Activated CD4-positive, CD25-positive, alpha-beta regulatory T cell treated with anti-CD3 and anti-CD28 coated beads, Interleukin-2, amount 50 U/mL, for 16 hours (primary cell): ENCODE results near the gene ZBTB7B.

Experiments
- DNase-seq: peaks from one replicate; pipeline ENCODE4 v3.0.0-alpha.2; 2020; ENCODE audit warnings: low read depth, low spot score

ZBTB7B gene

GRCh38 chr1:155003766-155004351 is 1.3 kb downstream of the ZBTB7B start:
- DNase-seq, result no peak

GRCh38 chr1:155004352-155005075 is 1.9 kb downstream of the ZBTB7B start:
- no peak for DNase-seq

GRCh38 chr1:155005076-155006011 is 2.7 kb downstream of the ZBTB7B start:
- no peak for DNase-seq

GRCh38 chr1:155006601-155007101 is 4.0 kb downstream of the ZBTB7B start:
- DNase-seq, result no peak

GRCh38 chr1:155007251-155007828 is 4.7 kb downstream of the ZBTB7B start:
- no peak for DNase-seq

GRCh38 chr1:155008015-155008941 is 5.7 kb downstream of the ZBTB7B start:
- no peak for DNase-seq

GRCh38 chr1:155009221-155009711 is 6.7 kb downstream of the ZBTB7B start:
- DNase-seq, result no peak

GRCh38 chr1:155009742-155010141 is 7.1 kb downstream of the ZBTB7B start:
- no peak for DNase-seq

- DNase-seq, result no peak
Observed at GRCh38 chr1:155010211-155010918, 7.8 kb downstream of the ZBTB7B start.

GRCh38 chr1:155011004-155011416 is 8.4 kb downstream of the ZBTB7B start:
- no peak for DNase-seq

- DNase-seq, result no peak
Observed at GRCh38 chr1:155011437-155012025, 8.9 kb downstream of the ZBTB7B start.

GRCh38 chr1:155012026-155012546 is 9.5 kb downstream of the ZBTB7B start:
- DNase-seq, result no peak

GRCh38 chr1:155012776-155013602 is 10.4 kb downstream of the ZBTB7B start:
- no peak for DNase-seq

GRCh38 chr1:155013632-155014031 is 11.0 kb downstream of the ZBTB7B start:
- DNase-seq, result no peak

GRCh38 chr1:155014709-155015508 is 12.3 kb downstream of the ZBTB7B start:
- DNase-seq, result no peak

GRCh38 chr1:155015527-155016230 is 13.1 kb downstream of the ZBTB7B start:
- DNase-seq, result no peak
